ENCODE results near the gene CENPA. TPM values are rescaled to one million over a fixed set of nuclear protein-coding genes. Genes with fewer than 3 reads are reported as not detected.

Gene CENPA
- total and polyA plus RNA-seq, 2 donors (not counting 1 experiment from before 2014, with no cell fraction given), result 6.1 to 9.7 TPM

- Histone ChIP-seq H3K79me2 (ENCODE audit: control insufficient read depth, insufficient read depth, low read length) (peaks cover 71% of the 10 kb centered on the region), H3K9ac (ENCODE audit: insufficient read depth, low read length) (no peak overlapping the region), H3K27ac (ENCODE audit: insufficient read depth, low read length) (no peak overlapping the region), H3K36me3 (ENCODE audit: control insufficient read depth, insufficient read depth, low read length) (peaks cover 7% of the 10 kb centered on the region), H4K20me1 (ENCODE audit: control insufficient read depth, extremely low read depth, insufficient read depth, low read length) (no peaks in the 10 kb centered on the region), H3K9me3 (ENCODE audit: control insufficient read depth, insufficient read depth, low read depth, low read length) (no peaks in the 10 kb centered on the region), H3K4me1 (ENCODE audit: control insufficient read depth, extremely low read depth, insufficient read depth, low read length) (peaks cover 26% of the 10 kb centered on the region), H3K27me3 (ENCODE audit: control insufficient read depth, insufficient read depth, low read length) (no peaks in the 10 kb centered on the region), H3K4me3 (replicated peaks in 1 of 4; ENCODE audit: control extremely low read depth in 1 of 4, insufficient read depth in 1 of 4, low read depth in 3 of 4, low read length in 4 of 4) (no peak overlapping the region), H3K4me2 (ENCODE audit: extremely low read depth, insufficient read depth, low read length) (no peak overlapping the region), H2AFZ (ENCODE audit: low read length) (no peak overlapping the region)
- TF ChIP-seq CTCF (conservative IDR thresholded peaks at IDR 0.05 in 1 of 2, IDR thresholded peaks at IDR 0.05 in 1 of 2; ENCODE audit: low read depth in 1 of 2, low read length in 2 of 2) (no peak), EZH2 (IDR thresholded peaks at IDR 0.05; ENCODE audit: low read length, missing control alignments) (no peak)
- DNase-seq (ENCODE audit: low read depth in 2 of 2), result peak; percentile 56 to 60
These were observed 16.6 kb upstream of the CENPA start for GRCh38 chr2:26769089-26769761.

DNA sequence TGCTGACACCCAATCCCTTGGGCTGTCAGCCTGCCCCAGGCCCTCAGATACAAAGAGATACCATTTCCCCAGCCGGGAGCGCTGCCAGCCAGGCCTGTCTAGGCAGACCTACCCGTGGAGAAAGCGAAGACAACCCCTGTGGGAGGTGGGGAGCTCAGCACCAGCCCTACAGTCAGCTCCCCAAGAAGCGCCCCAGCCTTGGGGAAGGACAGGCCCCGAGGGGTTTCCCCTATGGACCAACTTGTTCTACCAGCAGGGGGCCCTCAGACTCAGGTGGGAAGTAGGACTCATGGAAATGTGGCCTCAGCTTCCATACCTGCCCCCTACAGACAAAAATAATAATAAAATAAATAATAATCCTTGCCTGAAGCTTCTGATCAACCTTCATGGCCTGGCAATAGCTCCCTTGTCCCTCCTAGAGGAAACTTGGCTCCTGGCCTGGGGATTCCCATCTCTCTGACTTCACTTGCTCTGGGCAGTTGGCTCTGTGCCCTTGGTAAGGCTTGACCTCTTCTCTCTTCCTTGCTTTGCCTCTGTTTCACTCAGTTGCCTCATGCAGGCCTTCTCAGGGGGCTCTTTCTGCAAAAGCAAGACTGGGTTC is 14.8 kb upstream of the CENPA start:
- Histone ChIP-seq H2AFZ (ENCODE audit: low read length) (no peak overlapping the region), H3K9me3 (ENCODE audit: control insufficient read depth, insufficient read depth, low read depth, low read length) (no peaks in the 10 kb centered on the region), H3K4me1 (ENCODE audit: control insufficient read depth, extremely low read depth, insufficient read depth, low read length) (peaks cover 20% of the 10 kb centered on the region), H3K4me2 (ENCODE audit: extremely low read depth, insufficient read depth, low read length) (no peak overlapping the region), H3K36me3 (ENCODE audit: control insufficient read depth, insufficient read depth, low read length) (peaks cover 24% of the 10 kb centered on the region), H4K20me1 (ENCODE audit: control insufficient read depth, extremely low read depth, insufficient read depth, low read length) (no peaks in the 10 kb centered on the region), H3K27ac (ENCODE audit: insufficient read depth, low read length) (peak overlapping the region; percentile 35), H3K4me3 (replicated peaks in 1 of 4; ENCODE audit: control extremely low read depth in 1 of 4, insufficient read depth in 1 of 4, low read depth in 3 of 4, low read length in 4 of 4) (no peak overlapping the region), H3K27me3 (ENCODE audit: control insufficient read depth, insufficient read depth, low read length) (no peaks in the 10 kb centered on the region), H3K9ac (ENCODE audit: insufficient read depth, low read length) (no peak overlapping the region), H3K79me2 (ENCODE audit: control insufficient read depth, insufficient read depth, low read length) (peaks cover 65% of the 10 kb centered on the region)
- peak; percentile 29 to 48 for TF ChIP-seq CTCF (conservative IDR thresholded peaks at IDR 0.05 in 1 of 2, IDR thresholded peaks at IDR 0.05 in 1 of 2; ENCODE audit: low read depth in 1 of 2, low read length in 2 of 2)
- no peak for TF ChIP-seq EZH2 (IDR thresholded peaks at IDR 0.05; ENCODE audit: low read length, missing control alignments)
- peak; percentile 65 to 94 for DNase-seq (ENCODE audit: low read depth in 2 of 2)

- peaks cover 54% of the 10 kb centered on the region for H3K79me2 ChIP-seq (ENCODE audit: control insufficient read depth, insufficient read depth, low read length)
- no peaks in the 10 kb centered on the region for H3K9me3 ChIP-seq (ENCODE audit: control insufficient read depth, insufficient read depth, low read depth, low read length)
- peaks cover 24% of the 10 kb centered on the region for H3K36me3 ChIP-seq (ENCODE audit: control insufficient read depth, insufficient read depth, low read length)
- H3K27ac ChIP-seq (ENCODE audit: insufficient read depth, low read length), result peak overlapping the region; percentile 37
- no peak overlapping the region for H3K4me3 ChIP-seq (replicated peaks in 1 of 4; ENCODE audit: control extremely low read depth in 1 of 4, insufficient read depth in 1 of 4, low read depth in 3 of 4, low read length in 4 of 4)
- H3K27me3 ChIP-seq (ENCODE audit: control insufficient read depth, insufficient read depth, low read length), result no peaks in the 10 kb centered on the region
- TF ChIP-seq CTCF (conservative IDR thresholded peaks at IDR 0.05 in 1 of 2, IDR thresholded peaks at IDR 0.05 in 1 of 2; ENCODE audit: low read depth in 1 of 2, low read length in 2 of 2) (no peak), EZH2 (IDR thresholded peaks at IDR 0.05; ENCODE audit: low read length, missing control alignments) (no peak)
- peak; percentile 24 to 98 for DNase-seq (ENCODE audit: low read depth in 2 of 2)
- H3K4me1 ChIP-seq (ENCODE audit: control insufficient read depth, extremely low read depth, insufficient read depth, low read length), result peaks cover 20% of the 10 kb centered on the region
- no peaks in the 10 kb centered on the region for H4K20me1 ChIP-seq (ENCODE audit: control insufficient read depth, extremely low read depth, insufficient read depth, low read length)
- peak overlapping the region; percentile 32 for H3K4me2 ChIP-seq (ENCODE audit: extremely low read depth, insufficient read depth, low read length)
- H3K9ac ChIP-seq (ENCODE audit: insufficient read depth, low read length), result no peak overlapping the region
- no peak overlapping the region for H2AFZ ChIP-seq (ENCODE audit: low read length)
These were observed 13.5 kb upstream of the CENPA start for GRCh38 chr2:26772064-26773001.

Measured in fibroblast of lung (primary cell).